IMR-90 (cell line): Measurements from ENCODE around the gene TMEM25. TPM values are rescaled to one million over a fixed set of nuclear protein-coding genes. Genes with fewer than 3 reads are reported as not detected.
"Not testable (repeated sequence)": the region's sequence is repeated elsewhere in the genome, so short reads cannot be mapped to it uniquely, and the experiment has no call there.

Source experiments
- ATAC-seq: fragments of 200-7000 bp; cut with Tn5 transposase; 2 replicates; pipeline ENCODE4 v1.9.1; 2020; ENCODE audit warnings: low read depth, mild to moderate bottlenecking, moderate library complexity
- BruUV-seq: library from RNA; stranded (reverse); fragments of 400-500 nt; replicated peaks from 2 replicates; lab custom pipeline; 2021; lab: Mats Ljungman, UMichigan
- CTCF ChIA-PET: fragments of 300-600 bp; formaldehyde crosslinking; extraction: SDS; loops from one replicate; lab custom pipeline; 2021; ENCODE audit warnings: antibody characterized with exemption; lab: Yijun Ruan, JAX
- POLR2A ChIA-PET: fragments of 300-600 bp; sonication (Branson Sonifier 250); formaldehyde crosslinking; loops from one replicate; lab custom pipeline; 2022; ENCODE audit warnings: antibody characterized with exemption; ENCODE audit not compliant: unreplicated experiment; lab: Charles Lee
- DNase-seq: peaks from one replicate; pipeline ENCODE4 v3.0.0; 2013
- H2AFZ ChIP-seq: replicated peaks from 2 replicates; pipeline ENCODE3; 2013; ENCODE audit warnings: low read length, mild to moderate bottlenecking; ENCODE audit not compliant: poor library complexity
- H2AK5ac ChIP-seq: 2 replicates; pipeline ENCODE4 v1.6.1; 2013; ENCODE audit warnings: low read depth, low read length, inconsistent platforms
- H2AK9ac ChIP-seq: replicated peaks from 2 replicates; pipeline ENCODE3; 2013; ENCODE audit warnings: mild to moderate bottlenecking, low read depth, low read length, moderate library complexity; ENCODE audit not compliant: poor library complexity
- H2BK120ac ChIP-seq: 2 replicates; pipeline ENCODE4 v1.6.1; 2013; ENCODE audit warnings: low read depth, low read length, inconsistent platforms
- H2BK15ac ChIP-seq: 3 replicates; pipeline ENCODE4 v1.6.1; 2013; ENCODE audit warnings: low read depth, low read length, inconsistent platforms
- H2BK20ac ChIP-seq: 2 replicates; pipeline ENCODE4 v1.6.1; 2013; ENCODE audit warnings: low read depth, mild to moderate bottlenecking, inconsistent platforms, low read length, moderate library complexity
- H2BK5ac ChIP-seq: 2 replicates; pipeline ENCODE4 v1.6.1; 2013; ENCODE audit warnings: mild to moderate bottlenecking, low read depth, low read length, inconsistent platforms; ENCODE audit not compliant: poor library complexity, severe bottlenecking
- H3K14ac ChIP-seq: replicated peaks from 2 replicates; pipeline ENCODE4 v1.6.1; 2013; ENCODE audit warnings: low read depth, low read length, inconsistent platforms
- H3K18ac ChIP-seq: 2 replicates; pipeline ENCODE4 v1.6.1; 2013; ENCODE audit warnings: low read depth, low read length, control low read depth
- H3K23ac ChIP-seq: 2 replicates; pipeline ENCODE4 v1.6.1; 2013; ENCODE audit warnings: low read depth, low read length, inconsistent platforms
- H3K27ac ChIP-seq: 2 replicates; pipeline ENCODE4 v1.5.1; 2013; ENCODE audit warnings: mild to moderate bottlenecking, control low read depth, low read length; ENCODE audit not compliant: insufficient read depth
- H3K27me3 ChIP-seq: 2 replicates; pipeline ENCODE4 v1.6.1; 2013; ENCODE audit warnings: low read length; ENCODE audit not compliant: control insufficient read depth, insufficient read depth
- H3K36me3 ChIP-seq: 2 replicates; pipeline ENCODE4 v1.6.1; 2013; ENCODE audit warnings: low read length, mixed read lengths; ENCODE audit not compliant: control insufficient read depth, insufficient read depth
- H3K4ac ChIP-seq: 2 replicates; pipeline ENCODE4 v1.6.1; 2013; ENCODE audit warnings: low read depth, low read length, inconsistent platforms
- H3K4me1 ChIP-seq: 2 replicates; pipeline ENCODE4 v1.6.1; 2013; ENCODE audit warnings: low read length, mixed read lengths; ENCODE audit not compliant: control insufficient read depth, insufficient read depth
- H3K4me2 ChIP-seq: 2 replicates; pipeline ENCODE4 v1.6.1; 2013; ENCODE audit warnings: low read depth, mild to moderate bottlenecking, control low read depth, low read length, moderate library complexity
- H3K4me3 ChIP-seq: 2 replicates; pipeline ENCODE4 v1.5.1; 2013; ENCODE audit warnings: low read depth, mild to moderate bottlenecking, control low read depth, low read length, moderate library complexity; ENCODE audit not compliant: insufficient read depth
- H3K56ac ChIP-seq: 2 replicates; pipeline ENCODE4 v1.6.1; 2013; ENCODE audit warnings: low read length, inconsistent platforms; ENCODE audit not compliant: insufficient read depth; ENCODE audit errors: extremely low read depth
- H3K79me1 ChIP-seq, 2 experiments: 2 replicates each; pipeline ENCODE4 v1.6.1; 2013; ENCODE audit warnings: low read length in 2 of 2, inconsistent platforms in 1 of 2, low read depth in 1 of 2
- H3K9ac ChIP-seq: 2 replicates; pipeline ENCODE4 v1.6.1; 2013; ENCODE audit warnings: low read depth, low read length, control low read depth
- H3K9me1 ChIP-seq: 2 replicates; pipeline ENCODE4 v1.6.1; 2013; ENCODE audit warnings: low read length, inconsistent platforms; ENCODE audit not compliant: insufficient read depth
- H3K9me3 ChIP-seq: 2 replicates; pipeline ENCODE4 v1.6.1; 2013; ENCODE audit warnings: low read length; ENCODE audit not compliant: control insufficient read depth, insufficient read depth
- H4K20me1 ChIP-seq: 2 replicates; pipeline ENCODE4 v1.6.1; 2013; ENCODE audit warnings: low read length, inconsistent platforms; ENCODE audit not compliant: insufficient read depth
- H4K5ac ChIP-seq: 2 replicates; pipeline ENCODE4 v1.6.1; 2013; ENCODE audit warnings: mild to moderate bottlenecking, low read depth, low read length, control low read depth
- H4K8ac ChIP-seq, 2 experiments: 2 replicates each; pipeline ENCODE4 v1.6.1; 2013; ENCODE audit warnings: low read depth in 2 of 2, low read length in 2 of 2, control low read depth in 1 of 2, inconsistent platforms in 1 of 2
- H4K91ac ChIP-seq: 2 replicates; pipeline ENCODE4 v1.6.1; 2013; ENCODE audit warnings: low read depth, low read length, inconsistent platforms; ENCODE audit not compliant: insufficient read depth
- CEBPB ChIP-seq: IDR thresholded peaks from 2 replicates; pipeline ENCODE4 v1.6.1; 2012; ENCODE audit warnings: low read depth, low read length, improper control_type of control experiment
- MAFK ChIP-seq: IDR thresholded peaks from 2 replicates; pipeline ENCODE4 v1.6.1; 2012; ENCODE audit warnings: low read depth, low read length, improper control_type of control experiment
- MAZ ChIP-seq: IDR thresholded peaks from 2 replicates; pipeline ENCODE4 v1.6.1; 2012; ENCODE audit warnings: low read depth, mild to moderate bottlenecking, low read length, improper control_type of control experiment, moderate library complexity, borderline replicate concordance
- POLR2A ChIP-seq: IDR thresholded peaks from 2 replicates; pipeline ENCODE4 v1.6.1; 2012; ENCODE audit warnings: mild to moderate bottlenecking, low read depth, low read length
- RFX5 ChIP-seq: IDR thresholded peaks from 2 replicates; pipeline ENCODE4 v1.8.0; 2012; ENCODE audit warnings: low read depth, mild to moderate bottlenecking, low read length, moderate library complexity
- SMC3 ChIP-seq: fragments of 150-350 bp; IDR thresholded peaks from 2 replicates; pipeline ENCODE4 v1.6.1; 2016; ENCODE audit warnings: low read depth, mild to moderate bottlenecking, antibody characterized with exemption, low read length, moderate library complexity
- WGBS, 2 experiments: methylation state at CpG; one replicate each; pipeline versions ENCODE4 v1.1.5 to v1.1.7; 2013; ENCODE audit warnings: missing lambda C conversion rate in 2 of 2; ENCODE audit not compliant: insufficient read length in 1 of 2; ENCODE audit errors: extremely low coverage in 2 of 2; 5-methylcytosine and 5-hydroxymethylcytosine counted together
- dilution Hi-C: fragments of 300-500 bp; cut with HindIII; formaldehyde crosslinking; loops from one replicate; pipeline ENCODE4 v1.14.3; 2018; ENCODE audit warnings: low sequenced_read_pairs; ENCODE audit not compliant: unreplicated experiment
- in situ Hi-C: fragments of 300-500 bp; cut with MboI; formaldehyde crosslinking; loops from 3 replicates; pipeline ENCODE4 v1.14.3; 2019; ENCODE audit warnings: low sequenced_read_pairs, inconsistent platforms, mixed read lengths
- intact Hi-C: fragments of 100-400 bp; cut with micrococcal nuclease; formaldehyde crosslinking; loops from 2 replicates; pipeline ENCODE4 v1.10.0; 2022
- polyA plus RNA-seq, 3 experiments: library from polyadenylated mRNA; depleted of rRNA; stranded (reverse); fragments of >200 nt; gene quantifications; 2 replicates each; pipeline ENCODE4 v1.2.3, GENCODE V29; 2012; ENCODE audit warnings: low replicate concordance in 1 of 3
- total RNA-seq: library from RNA; depleted of rRNA; stranded (reverse); fragments of >200 nt; gene quantifications from 2 replicates; pipeline ENCODE4 v1.2.3, GENCODE V29; 2012
- TF ChIP-seq, protein P1 (sequence below): fragments of 150-350 bp; IDR thresholded peaks from 2 replicates; pipeline ENCODE4 v1.6.1; 2016; ENCODE audit warnings: low read depth, mild to moderate bottlenecking, low read length, moderate library complexity, borderline replicate concordance

TMEM25 gene
- total and polyA plus RNA-seq, 2 of the 4 experiments (the other 2 are of a cell fraction) = 14.0 to 37.1 TPM

GRCh38 chr11:118570787-118571186 is 39.8 kb downstream of the TMEM25 start:
- POLR2A ChIA-PET = no interaction called here
- Histone ChIP-seq H3K18ac (no peak overlapping the region), H2BK15ac (no peak overlapping the region), H4K5ac (no peak overlapping the region), H2AK5ac (no peak overlapping the region), H3K9me3 (no peaks in the 10 kb centered on the region), H3K36me3 (no peaks in the 10 kb centered on the region), H2AK9ac (no peak overlapping the region), H3K9ac (no peak overlapping the region), H3K9me1 (no peaks in the 10 kb centered on the region), H3K14ac (no peak overlapping the region), H3K4me3 (no peak overlapping the region), H4K91ac (no peak overlapping the region), H4K20me1 (peaks cover 31% of the 10 kb centered on the region), H3K27me3 (no peaks in the 10 kb centered on the region), H2BK120ac (no peak overlapping the region), H3K79me1 (peaks cover 0 to 8% of the 10 kb centered on the region in 2 experiments; a peak in 1 of 4 replicates), H3K27ac (no peak overlapping the region), H4K8ac (no peak overlapping the region), H2AFZ (no peak overlapping the region), H3K4ac (no peak overlapping the region), H3K23ac (no peak overlapping the region), H2BK5ac (no peak overlapping the region), H3K4me1 (peaks cover 2% of the 10 kb centered on the region; the same call in 1 of the 2 replicates), H2BK20ac (no peak overlapping the region), H3K56ac (no peak overlapping the region), H3K4me2 (no peak overlapping the region)
- no CpG with 5 or more reads among the region's 1 CpG for WGBS, 2 experiments
- dilution Hi-C loops = no loop called here
- BruUV-seq = no TSS peak
- DNase-seq = no peak
- no peak for ATAC-seq
- TF ChIP-seq SMC3 (no peak), MAFK (no peak), RFX5 (no peak), POLR2A (no peak), CEBPB (no peak), MAZ (no peak)
- TF ChIP-seq, protein P1, sequence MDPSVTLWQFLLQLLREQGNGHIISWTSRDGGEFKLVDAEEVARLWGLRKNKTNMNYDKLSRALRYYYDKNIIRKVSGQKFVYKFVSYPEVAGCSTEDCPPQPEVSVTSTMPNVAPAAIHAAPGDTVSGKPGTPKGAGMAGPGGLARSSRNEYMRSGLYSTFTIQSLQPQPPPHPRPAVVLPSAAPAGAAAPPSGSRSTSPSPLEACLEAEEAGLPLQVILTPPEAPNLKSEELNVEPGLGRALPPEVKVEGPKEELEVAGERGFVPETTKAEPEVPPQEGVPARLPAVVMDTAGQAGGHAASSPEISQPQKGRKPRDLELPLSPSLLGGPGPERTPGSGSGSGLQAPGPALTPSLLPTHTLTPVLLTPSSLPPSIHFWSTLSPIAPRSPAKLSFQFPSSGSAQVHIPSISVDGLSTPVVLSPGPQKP = no peak
- in situ Hi-C loops = no loop called here
- CTCF ChIA-PET = no interaction called here
- intact Hi-C loops = no loop called here

GRCh38 chr11:118571701-118572060 is 40.7 kb downstream of the TMEM25 start:
- in situ Hi-C loops, dilution Hi-C loops, H2BK20ac ChIP-seq, H2AK5ac ChIP-seq, H3K4me1 ChIP-seq, H2AK9ac ChIP-seq, H3K9me1 ChIP-seq, H3K9me3 ChIP-seq, H4K91ac ChIP-seq, H2BK15ac ChIP-seq, POLR2A ChIA-PET, H3K56ac ChIP-seq, H3K36me3 ChIP-seq, CTCF ChIA-PET, DNase-seq, intact Hi-C loops, H3K27me3 ChIP-seq: not testable (repeated sequence)
- Histone ChIP-seq H3K18ac (0 out of 2 replicates have a peak overlapping the region, but pooled peaks have one; percentile 31), H2BK5ac (peak overlapping the region; percentile 66), H2AFZ (peak overlapping the region; percentile 78), H3K14ac (peak overlapping the region; percentile 63), H3K9ac (peak overlapping the region; percentile 46), H4K8ac (peak overlapping the region; percentile 87 to 99), H4K5ac (peak overlapping the region; percentile 80; the same call in 1 of the 2 replicates), H3K79me1 (peaks cover 0 to 11% of the 10 kb centered on the region in 2 experiments; a peak in 2 of 4 replicates), H3K4me3 (peak overlapping the region; percentile 99; the same call in 1 of the 2 replicates), H2BK120ac (peak overlapping the region; percentile 12; the same call in 1 of the 2 replicates), H4K20me1 (peaks cover 39% of the 10 kb centered on the region), H3K4me2 (peak overlapping the region; percentile 62), H3K4ac (peak overlapping the region; percentile 79), H3K23ac (0 out of 2 replicates have a peak overlapping the region, but pooled peaks have one; percentile 36), H3K27ac (peak overlapping the region; percentile 100)
- ATAC-seq = peak; percentile 22
- TSS peak; percentile 70 for BruUV-seq
- WGBS, 2 experiments = 22% methylated on average over 3 of the region's 15 CpGs; no CpG with 5 or more reads in 1 of the 2 experiments
